Stimulated activated CD4-positive, alpha-beta T cell treated with anti-CD3 and anti-CD28 coated beads, Interleukin-12 subunit alpha, Interleukin-12 subunit beta, amount 100 ng/mL, for 48 hours (primary cell): ENCODE results near the gene BFSP1.

Source experiments
- DNase-seq, 3 donors: peaks; one replicate each; pipeline ENCODE4 v3.0.0-alpha.2; 2020; ENCODE audit warnings: low read depth in 2 of 3, low spot score in 1 of 3

Gene BFSP1

GRCh38 chr20:17500271-17500670 is 30.9 kb downstream of the BFSP1 start:
- DNase-seq = no peak

DNA sequence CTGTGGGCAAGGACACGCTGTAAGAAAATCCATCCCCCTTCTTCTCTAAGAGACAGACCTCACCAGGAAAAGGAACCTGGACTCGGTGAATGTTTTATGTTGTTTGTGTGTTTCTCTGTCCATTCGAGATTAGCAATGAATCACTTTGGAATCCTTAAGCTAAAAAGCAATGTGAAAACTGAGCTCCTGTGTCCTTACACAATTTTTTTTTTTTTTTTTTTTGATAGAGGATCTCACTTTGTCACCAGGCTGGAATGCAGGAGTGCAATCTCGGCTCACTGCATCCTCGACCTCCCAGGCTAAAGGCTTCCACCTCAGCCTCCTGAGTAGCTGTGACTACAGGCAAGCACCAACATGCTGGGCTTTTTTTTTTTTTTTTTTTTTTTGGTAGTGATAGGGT is 32.1 kb downstream of the BFSP1 start:
- DNase-seq = no peak

GRCh38 chr20:17498641-17499040 is 32.5 kb downstream of the BFSP1 start:
- DNase-seq = no peak

DNA sequence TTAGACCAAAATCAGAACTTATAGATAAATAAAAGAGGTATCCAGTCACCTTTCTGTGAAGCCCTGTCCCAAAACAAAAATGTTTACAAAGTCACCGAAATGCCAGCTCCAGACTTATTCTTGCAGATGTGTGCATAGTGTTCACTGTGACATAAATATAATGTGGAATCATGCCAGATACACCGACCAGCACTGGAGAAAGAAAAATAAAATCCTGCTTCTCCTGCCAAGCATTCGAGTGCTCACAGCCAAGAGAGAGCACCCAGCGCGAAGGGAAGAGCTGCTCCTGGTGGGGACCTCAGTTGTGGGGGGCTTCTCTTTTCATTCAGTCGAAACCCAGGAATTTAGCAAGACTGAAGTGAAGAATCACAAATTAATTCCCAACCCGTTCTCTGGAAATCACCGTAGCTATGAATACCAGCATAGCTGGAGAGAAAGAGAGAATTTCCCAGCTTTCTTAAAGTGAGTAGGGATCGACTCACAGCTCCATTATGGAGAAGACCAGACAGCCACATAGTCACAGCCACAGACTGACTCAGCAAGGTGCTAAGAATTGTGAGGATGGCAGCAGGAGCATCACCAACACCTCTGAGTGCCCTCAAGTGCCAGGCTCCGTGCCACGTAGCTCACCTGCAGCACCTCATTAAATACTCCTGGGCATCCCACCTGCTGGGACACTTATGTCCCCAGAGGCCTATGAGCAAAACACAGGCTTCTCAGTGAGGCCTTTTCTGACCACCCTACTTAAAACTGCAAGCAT is 33.2 kb downstream of the BFSP1 start:
- no peak for DNase-seq

DNA sequence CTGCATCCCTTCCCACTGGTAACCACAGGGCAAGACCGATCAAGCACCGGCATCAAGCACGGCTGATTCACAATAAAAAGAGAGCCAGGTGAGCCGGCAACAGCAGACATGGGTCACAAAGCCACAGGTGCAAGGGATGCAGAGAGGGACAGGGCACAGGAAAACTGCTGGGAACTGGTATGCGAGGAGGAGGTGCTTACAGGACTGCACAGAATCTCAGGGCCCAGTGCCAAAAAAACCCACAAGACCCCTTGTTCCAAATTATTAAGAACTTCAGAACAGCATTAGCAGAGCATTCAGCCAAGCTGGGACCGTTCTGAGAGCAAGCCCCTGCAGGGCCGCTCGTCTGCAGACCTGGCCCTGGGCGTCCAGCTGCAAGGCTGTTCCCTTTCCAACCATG is 35.4 kb downstream of the BFSP1 start:
- DNase-seq = no peak

- DNase-seq = no peak
Measured at GRCh38 chr20:17494201-17494600, 37.0 kb downstream of the BFSP1 start.

GRCh38 chr20:17493173-17493572 is 38.0 kb downstream of the BFSP1 start:
- no peak for DNase-seq

- DNase-seq = no peak
Measured at GRCh38 chr20:17491488-17491887, 39.7 kb downstream of the BFSP1 start.

- DNase-seq = no peak
Measured at GRCh38 chr20:17491041-17491440, 40.1 kb downstream of the BFSP1 start.

GRCh38 chr20:17490501-17490900 is 40.7 kb downstream of the BFSP1 start:
- no peak for DNase-seq

DNA sequence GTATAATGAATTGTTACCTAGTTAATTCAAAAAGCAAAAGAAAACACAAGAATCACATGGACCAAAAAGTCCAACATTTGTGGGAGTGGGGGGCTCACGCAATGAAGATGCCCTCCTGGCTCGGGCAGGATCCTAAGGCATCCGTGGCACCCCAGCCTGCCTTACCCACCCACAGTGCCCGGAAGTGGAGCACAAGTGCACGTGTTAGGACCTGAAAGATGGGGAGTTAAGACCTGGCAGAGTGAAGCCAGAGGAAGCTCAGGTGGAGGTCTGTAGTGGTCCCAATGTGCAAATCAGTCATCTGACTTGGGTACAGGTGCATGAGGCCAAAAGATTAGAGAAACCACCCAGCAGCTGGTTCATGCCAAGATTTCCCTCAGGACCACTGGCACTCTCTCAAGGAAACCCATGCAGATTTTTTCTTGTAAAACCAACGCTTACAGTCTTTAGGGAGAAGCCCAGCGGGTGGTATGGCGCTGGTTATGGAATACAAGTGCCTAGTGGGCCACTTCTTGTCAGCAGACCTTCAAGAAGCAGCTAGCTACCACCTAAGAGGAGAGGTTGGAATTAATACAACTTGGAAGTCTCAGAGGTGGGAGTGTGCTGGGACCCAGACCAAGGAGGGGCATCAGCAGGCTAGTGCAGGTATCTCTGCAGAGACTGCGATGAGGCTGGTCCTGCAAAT is 42.1 kb downstream of the BFSP1 start:
- no peak for DNase-seq

- DNase-seq = no peak
Measured at GRCh38 chr20:17485017-17485416, 46.2 kb downstream of the BFSP1 start.

DNA sequence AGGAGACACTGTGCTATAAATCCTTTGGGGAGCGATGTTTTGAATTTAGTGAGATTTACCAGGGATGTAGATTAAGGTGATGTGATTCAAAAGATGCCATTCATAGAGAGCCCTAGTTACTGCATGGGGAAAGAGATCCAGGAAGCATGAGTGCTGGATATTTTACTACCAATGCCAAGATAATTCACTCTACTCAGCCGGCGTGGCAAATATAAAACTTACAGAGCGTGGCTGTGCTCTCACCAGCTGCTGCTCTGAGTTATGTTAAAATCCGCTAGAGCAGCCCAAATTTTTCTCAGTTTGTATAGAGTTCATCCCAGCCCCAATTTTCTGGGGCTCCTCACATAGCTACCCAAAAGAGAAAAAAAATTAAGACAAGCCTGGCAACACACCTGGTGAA is 48.6 kb downstream of the BFSP1 start:
- no peak for DNase-seq

DNA sequence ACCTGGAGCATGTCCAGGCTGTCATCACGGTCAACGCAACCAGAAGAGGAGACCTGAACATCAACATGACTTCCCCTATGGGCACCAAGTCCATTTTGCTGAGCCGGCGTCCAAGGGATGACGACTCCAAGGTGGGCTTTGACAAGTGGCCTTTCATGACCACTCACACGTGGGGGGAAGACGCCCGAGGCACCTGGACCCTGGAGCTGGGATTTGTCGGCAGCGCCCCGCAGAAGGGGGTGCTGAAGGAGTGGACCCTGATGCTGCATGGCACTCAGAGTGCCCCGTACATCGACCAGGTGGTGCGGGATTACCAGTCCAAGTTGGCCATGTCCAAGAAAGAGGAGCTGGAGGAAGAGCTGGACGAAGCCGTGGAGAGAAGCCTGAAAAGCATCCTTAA is 49.5 kb downstream of the BFSP1 start:
- DNase-seq = no peak

GRCh38 chr20:17480696-17481095 is 50.5 kb downstream of the BFSP1 start:
- no peak for DNase-seq

DNA sequence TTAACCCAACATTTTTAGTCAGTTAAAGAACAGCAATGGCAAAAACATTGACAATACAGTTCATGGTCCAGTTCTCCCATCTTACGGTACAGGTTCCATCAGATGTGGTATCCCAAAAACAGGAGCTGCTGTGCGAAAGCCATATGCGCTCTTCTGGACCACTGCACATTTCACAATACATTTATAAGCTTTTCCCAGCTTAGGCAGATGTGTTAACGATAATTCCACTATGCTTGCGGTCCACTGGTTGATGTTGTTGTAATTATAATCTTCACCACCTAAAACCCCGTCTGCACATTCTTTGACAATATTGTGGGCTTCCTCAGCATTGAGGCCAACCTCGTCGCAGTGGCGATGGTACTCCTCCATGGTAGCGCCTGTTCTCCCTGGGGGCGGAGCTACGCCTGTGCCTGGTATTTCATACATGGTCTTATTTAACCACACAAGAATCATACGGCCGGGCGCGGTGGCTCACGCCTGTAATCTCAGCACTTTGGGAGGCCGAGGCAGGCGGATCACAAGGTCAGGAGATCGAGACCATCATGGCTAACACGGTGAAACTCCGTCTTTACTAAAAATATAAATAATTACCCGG is 52.0 kb downstream of the BFSP1 start:
- no peak for DNase-seq

- DNase-seq = no peak
Measured at GRCh38 chr20:17473659-17474058, 57.5 kb downstream of the BFSP1 start.

GRCh38 chr20:17471606-17472187 is 59.5 kb downstream of the BFSP1 start:
- no peak for DNase-seq

DNA sequence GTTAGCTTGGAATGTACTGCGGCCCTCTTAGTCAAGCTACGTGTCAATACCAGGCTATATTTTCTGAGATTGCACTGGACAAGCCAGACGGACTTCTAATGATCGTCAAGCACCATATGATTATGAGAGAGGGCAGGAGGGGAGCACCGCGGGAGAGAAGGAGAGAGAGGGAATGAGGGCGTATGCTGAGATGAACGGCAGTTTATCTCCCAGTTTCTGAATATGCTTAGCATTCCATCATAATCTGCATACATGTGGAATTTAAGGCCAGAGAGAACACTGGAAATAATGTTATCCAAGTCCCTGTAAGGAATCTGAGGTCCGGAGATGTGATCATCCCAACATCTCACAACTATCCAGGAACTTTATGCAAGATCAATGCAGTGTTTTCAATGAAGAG is 60.2 kb downstream of the BFSP1 start:
- DNase-seq = no peak

DNA sequence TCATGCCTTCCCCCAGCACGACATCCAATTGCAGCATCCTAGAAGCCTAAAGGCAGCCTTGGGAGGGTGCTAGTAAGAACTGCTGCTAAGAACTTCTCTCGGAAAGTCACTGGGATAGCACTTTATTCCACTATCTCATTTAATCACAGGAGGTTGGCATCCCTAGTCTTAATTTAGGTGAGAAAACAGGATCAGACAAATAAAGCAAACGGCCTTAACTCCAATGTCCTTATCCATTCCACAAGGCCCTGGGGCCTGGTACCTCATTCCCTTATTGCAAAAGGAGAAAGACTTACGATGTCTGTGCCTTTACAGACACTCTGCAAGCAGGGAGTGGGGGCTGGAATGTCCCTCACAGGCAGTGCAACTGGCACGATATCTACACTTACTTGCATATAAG is 60.7 kb downstream of the BFSP1 start:
- no peak for DNase-seq

- DNase-seq = no peak
Measured at GRCh38 chr20:17469246-17470030, 61.7 kb downstream of the BFSP1 start.
